Mesangial cell (primary cell): ENCODE results near the gene CLCN3. TPM values are rescaled to one million over a fixed set of nuclear protein-coding genes. Genes with fewer than 3 reads are reported as not detected.

Experiments
- total RNA-seq: library from RNA; depleted of rRNA; stranded (reverse); fragments of >200 nt; gene quantifications from 2 replicates; pipeline ENCODE4 v1.2.3, GENCODE V29; 2015

The CLCN3 gene
- total RNA-seq: 21.3 and 22.7 TPM in 2 replicates

DNA sequence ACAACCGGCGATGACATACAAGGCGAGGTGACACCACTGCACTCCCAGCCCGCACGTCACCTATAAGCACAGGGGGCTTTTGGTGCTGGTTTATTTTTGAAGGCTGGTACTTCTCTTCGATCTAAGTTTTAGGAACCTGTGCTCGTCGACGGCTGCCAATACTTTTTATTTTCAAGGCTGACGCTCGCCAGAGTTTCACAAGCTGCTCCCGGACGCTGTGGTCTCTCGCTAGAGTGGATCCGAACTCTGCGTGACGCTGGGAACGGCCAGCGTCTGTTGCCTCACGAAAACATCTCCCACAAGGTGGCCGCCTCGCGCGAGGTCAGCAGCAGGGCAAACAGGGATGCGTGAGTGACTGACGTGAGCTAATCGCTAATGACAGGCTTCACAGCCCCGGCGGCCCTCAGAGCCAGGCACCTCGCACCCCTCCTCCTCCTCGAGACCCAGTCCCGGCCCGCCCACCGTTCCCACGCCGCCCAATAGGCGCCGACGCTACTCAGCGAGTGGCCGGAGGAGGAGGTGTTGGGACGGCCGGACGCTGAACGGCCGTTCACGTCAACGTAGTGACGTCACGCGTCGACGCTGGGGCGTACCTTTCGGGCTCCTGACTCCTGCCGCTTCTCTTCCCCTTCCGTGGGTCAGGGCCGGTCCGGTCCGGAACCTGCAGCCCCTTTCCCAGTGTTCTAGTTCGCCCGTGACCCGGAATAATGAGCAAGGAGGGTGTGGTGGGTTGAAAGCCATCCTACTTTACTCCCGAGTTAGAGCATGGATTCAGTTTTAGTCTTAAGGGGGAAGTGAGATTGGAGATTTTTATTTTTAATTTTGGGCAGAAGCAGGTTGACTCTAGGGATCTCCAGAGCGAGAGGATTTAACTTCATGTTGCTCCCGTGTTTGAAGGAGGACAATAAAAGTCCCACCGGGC is at the start of gene CLCN3:
Gene CLCN3 (plus strand): TSS at position 621 of the 922 bp plus-strand sequence. CDS start 15,351 bp downstream, outside the sequence.

DNA sequence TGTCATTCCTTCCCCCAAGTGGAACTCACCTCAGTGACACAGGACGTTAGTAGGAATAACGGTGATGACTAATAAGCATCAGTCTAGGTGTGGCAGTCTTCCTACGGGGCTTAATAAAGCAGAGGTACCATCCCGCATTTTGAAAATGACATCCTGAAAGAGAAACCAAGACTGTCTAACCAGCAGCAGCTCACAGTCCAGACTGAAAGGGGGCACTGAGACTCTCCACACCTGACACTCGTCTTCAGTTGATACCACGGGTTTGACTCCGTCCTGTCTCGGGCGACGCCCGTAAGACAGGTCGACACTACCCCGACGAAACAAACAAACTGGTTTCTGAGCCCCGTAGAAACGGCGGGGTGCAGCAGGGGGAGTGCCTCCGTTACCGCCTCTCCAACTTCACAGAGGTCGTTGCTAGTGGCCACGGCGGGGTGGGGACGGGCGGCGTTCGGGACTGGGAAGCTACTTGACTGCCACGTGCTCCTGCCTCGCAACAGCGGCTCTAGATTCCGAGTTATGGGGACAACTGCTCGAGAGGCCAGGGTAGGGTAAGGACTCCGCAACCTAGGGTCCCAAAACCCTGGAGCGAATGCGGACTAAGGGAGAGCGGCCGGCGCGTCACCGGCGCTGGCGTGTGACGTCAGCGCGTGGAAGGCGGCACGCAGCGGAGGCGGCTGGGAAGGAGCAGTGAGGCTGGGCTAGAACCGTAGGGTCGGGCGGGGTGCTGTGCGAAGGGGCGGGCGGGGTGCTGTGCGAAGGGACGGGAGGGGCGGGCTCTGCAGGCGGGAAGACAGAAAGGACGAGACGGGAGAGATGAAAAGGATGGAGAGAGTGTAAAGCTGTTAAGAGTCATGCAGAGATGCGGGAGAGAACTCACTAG is 8.1 kb upstream of the CLCN3 start, which contains the start of gene NEK1:
Gene NEK1 (minus strand): TSS at position 593 of the 880 bp plus-strand sequence. CDS start 9,953 bp downstream, outside the sequence.

DNA sequence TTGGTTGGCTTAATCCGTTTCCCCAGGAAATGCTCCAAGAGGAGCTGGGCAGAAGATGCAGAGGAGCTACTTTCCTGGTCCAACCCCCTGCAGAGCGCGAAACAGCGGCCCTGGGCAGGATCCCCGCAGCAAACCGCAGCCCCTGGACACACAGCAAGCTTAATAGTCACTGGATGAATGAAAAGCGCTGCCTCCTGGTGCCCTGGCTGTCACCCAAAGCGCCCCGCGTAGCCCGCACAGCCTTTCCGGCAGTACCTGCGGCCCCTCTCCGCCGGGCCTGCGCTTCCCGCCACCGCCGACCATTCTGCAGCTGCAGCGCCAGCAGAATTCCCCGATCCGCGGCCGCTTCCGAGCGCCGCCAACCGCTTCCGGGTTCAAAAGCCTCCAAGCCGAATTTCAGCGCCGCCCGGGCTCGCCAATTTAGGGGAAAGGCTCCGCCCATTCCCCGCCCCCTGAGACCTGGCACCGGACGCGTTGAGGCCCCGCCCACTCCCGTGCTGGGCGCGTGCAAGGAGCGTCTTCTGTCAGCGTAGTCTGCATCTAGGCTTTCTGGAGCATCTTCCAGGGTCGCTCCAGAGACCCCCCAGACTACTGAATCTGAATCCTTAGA is 137.3 kb downstream of the CLCN3 start, which contains the start of gene HPF1:
Gene HPF1 (minus strand): TSS at position 370 of the 610 bp plus-strand sequence. CDS start 67 bp downstream, at position 303.

Other genes starting within 250 kb of the CLCN3 start
- gene NEK1, start 8.0 kb upstream of the CLCN3 start, total RNA-seq: 4.6 and 5.2 TPM in 2 replicates
- gene HPF1, start 137.4 kb downstream of the CLCN3 start, total RNA-seq: 23.6 and 44.2 TPM in 2 replicates